LHCN-M2 (cell line): ENCODE measurements around the gene METAP1. TPM values are rescaled to one million over a fixed set of nuclear protein-coding genes. Genes with fewer than 3 reads are reported as not detected.
"Not testable (repeated sequence)": the region's sequence is repeated elsewhere in the genome, so short reads cannot be mapped to it uniquely, and the experiment has no call there.

Experiments used
- DNase-seq: peaks from one replicate; pipeline ENCODE4 v3.0.0-alpha.2; 2012; ENCODE audit warnings: low read depth
- total RNA-seq: library from RNA; depleted of rRNA; stranded (reverse); fragments of >200 nt; gene quantifications from 2 replicates; pipeline ENCODE4 v1.2.3, GENCODE V29; 2014

METAP1 gene
- total RNA-seq, 1 experiment from 2014 or later, result 62.7 TPM

GRCh38 chr4:98997166-98997565, 1.6 kb downstream of the METAP1 start:
- DNase-seq, result no peak

DNA sequence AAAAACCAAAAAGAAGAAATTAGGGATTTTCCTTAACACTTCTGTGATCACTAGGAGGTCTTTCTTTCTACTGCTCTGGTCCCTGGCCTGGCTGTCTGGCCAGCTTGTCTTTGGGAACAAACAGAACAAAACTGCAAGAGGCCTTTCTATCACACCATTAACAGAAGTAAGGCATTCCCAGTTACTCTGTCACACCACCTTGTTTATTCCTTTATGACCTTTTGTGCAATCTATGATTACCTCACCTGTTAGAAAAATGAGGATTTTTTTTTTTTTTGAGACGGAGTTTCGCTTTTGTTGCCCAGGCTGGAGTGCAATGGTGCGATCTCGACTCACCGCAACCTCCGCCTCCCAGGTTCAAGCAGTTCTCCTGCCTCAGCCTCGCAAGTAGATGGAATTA, 3.0 kb downstream of the METAP1 start:
- no peak for DNase-seq

- no peak for DNase-seq
These were observed 6.8 kb downstream of the METAP1 start for GRCh38 chr4:99002279-99002678.

GRCh38 chr4:99008051-99008450, 12.5 kb downstream of the METAP1 start:
- no peak for DNase-seq

DNA sequence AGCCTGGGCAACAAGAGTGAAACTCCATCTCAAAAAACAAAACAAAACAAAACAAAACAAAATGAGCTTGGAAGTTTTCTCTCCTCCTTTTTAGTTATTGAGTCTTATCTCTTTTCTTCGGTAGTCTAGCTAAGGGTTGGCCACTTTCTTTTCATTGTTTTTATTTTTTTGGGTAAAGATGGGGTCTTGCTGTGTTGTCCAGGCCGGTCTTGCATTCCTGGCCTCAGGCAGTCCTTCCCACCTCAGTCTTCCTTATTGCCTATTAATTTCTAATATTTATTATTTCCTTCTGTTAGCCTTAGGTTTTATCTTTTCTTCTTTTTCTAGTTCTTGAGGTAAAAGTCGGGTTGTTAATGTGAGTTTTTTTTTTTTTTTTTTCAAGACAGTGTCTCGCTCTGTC, 16.4 kb downstream of the METAP1 start:
- DNase-seq, result no peak

- DNase-seq, result no peak
These were observed 17.9 kb downstream of the METAP1 start for GRCh38 chr4:99013402-99013843.

- no peak for DNase-seq
These were observed 18.5 kb downstream of the METAP1 start for GRCh38 chr4:99013884-99014523.

GRCh38 chr4:99021386-99021785, 25.9 kb downstream of the METAP1 start:
- no peak for DNase-seq

- DNase-seq, result no peak
These were observed 27.0 kb downstream of the METAP1 start for GRCh38 chr4:99022566-99022965.

DNA sequence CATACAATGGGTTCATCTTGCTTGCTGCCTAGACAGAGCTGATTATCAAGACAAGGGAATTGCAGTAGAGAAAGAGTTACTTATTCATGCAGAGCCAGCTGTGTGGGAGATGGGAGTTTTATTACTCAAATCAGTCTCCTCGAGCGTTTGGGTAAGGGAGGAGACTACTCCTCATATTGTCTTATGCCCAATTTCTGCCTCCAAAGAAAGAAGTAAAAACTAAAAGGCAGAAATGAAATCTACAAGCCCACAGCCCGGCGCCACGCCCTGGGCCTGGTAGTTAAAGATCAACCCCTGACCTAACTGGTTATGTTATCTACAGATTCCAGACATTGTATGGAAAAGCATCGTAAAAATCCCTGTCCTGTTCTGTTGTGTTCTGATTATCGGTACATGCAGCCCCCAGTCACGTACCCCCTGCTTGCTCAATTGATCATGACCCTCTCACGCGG, 28.3 kb downstream of the METAP1 start:
- not testable (repeated sequence) for DNase-seq

DNA sequence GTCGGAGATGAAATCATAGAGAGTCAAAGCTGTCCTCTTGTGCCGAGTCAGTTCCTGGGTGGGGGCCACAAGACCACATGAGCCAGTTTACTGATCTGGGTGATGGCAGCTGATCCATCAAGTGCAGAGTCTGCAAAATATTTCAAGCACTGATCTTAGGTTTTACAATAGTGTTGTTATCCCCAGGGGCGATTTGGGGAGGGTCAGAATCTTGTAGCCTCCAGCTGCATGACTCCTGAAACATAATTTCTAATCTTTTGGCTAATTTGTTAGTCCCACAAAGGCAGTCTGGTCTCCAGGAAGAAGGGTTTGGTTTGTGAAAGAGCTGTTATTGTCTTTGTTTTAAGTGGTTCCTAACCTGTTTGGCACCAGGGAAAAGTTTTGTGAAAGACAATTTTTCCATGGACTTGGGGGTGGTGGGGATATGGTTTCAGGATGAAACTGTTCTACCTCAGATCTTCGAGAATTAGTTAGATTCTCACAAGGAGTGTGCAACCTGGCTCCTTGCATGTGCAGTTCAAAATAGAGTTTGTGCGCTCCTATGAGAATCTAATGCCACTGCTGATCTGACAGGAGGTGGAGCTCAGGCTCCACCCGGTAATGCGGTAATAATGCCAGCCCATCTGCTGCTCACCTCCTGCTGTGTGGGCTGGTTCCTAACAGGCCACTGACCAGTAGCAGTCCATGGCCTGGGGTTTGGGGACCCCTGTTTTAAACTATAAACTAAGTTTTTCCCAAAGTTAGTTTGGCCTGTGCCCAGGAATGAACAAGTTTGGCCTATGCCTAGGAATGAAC, 29.2 kb downstream of the METAP1 start:
- DNase-seq, result no peak

DNA sequence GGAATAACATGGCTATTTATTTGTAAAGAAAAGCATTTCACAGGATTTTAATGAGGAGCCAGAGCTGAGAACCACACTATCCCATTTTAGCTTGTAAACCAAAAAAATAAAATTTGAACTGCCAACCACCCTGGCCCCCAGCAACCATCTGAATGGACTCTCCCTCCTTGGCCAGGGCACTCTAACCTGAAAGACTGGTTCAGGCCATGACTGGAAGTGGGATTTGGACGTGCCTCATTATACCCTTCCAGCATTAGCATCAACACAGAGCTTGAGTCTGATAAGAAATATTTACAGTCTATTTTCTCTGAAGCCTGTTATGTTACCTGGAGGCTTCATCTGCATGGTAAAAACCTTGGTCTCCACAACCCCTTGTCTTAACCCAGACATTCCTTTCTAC, 30.0 kb downstream of the METAP1 start:
- DNase-seq, result no peak

GRCh38 chr4:99027304-99027703, 31.8 kb downstream of the METAP1 start:
- no peak for DNase-seq

DNA sequence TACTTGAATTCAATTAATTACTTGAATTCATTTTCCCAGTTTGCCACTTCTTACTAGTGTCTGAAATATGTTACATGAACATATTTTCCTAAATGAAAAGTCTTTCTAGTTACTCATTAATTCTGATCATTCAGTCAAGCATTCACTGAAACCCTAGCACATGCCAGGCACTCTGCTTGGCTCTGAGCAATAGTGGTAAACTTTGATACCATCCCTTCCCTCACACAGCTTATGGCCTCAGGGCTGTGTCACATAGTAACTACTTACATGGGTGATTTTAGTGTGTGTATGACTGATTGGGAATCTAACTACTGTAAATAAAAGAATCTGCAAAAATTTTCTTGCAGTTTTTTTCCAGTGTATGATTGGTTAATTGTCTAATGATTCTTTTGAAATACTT, 32.7 kb downstream of the METAP1 start:
- DNase-seq, result no peak

GRCh38 chr4:99029018-99029735, 33.7 kb downstream of the METAP1 start:
- no peak for DNase-seq

DNA sequence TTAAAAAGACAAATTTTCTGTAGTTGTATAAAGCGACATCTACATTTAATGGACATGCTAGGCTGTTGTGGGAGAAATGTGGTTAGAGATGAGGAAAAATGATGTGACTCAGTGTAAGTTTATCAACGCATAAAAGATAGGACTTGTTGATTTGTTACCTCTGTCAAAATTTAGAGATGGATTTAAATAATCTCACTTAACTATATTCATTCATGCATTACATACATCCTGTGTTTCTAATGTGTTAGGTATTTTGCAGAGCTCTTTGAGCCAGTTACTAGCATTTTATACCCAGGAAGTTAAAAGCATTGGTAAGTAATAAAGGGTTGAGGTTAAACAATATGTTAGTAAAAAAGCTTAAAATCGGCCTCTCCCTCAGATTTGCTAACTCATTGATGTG, 34.3 kb downstream of the METAP1 start:
- no peak for DNase-seq

GRCh38 chr4:99033956-99034355, 38.4 kb downstream of the METAP1 start:
- DNase-seq, result no peak

DNA sequence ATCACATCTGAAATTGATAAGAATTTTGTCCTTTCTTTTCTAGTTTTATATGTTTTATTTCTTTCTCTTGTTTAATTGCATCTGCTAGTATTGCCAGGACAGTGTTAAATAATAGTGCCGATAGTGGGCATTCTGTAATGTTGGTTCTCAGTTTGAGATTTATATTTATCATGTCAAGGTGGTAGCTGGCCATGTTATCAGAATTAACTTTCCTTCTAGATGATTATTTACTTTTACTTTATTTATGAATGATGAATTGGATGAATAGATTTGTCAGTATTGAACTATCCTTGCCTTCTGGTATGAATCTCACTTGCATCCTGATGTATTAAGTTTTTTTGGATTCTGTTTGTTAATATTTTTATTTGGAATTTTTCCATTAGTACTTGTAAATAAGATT, 42.7 kb downstream of the METAP1 start:
- no peak for DNase-seq

- DNase-seq, result no peak
These were observed 47.8 kb downstream of the METAP1 start for GRCh38 chr4:99043346-99043745.

- DNase-seq, result no peak
These were observed 52.2 kb downstream of the METAP1 start for GRCh38 chr4:99047710-99048109.

DNA sequence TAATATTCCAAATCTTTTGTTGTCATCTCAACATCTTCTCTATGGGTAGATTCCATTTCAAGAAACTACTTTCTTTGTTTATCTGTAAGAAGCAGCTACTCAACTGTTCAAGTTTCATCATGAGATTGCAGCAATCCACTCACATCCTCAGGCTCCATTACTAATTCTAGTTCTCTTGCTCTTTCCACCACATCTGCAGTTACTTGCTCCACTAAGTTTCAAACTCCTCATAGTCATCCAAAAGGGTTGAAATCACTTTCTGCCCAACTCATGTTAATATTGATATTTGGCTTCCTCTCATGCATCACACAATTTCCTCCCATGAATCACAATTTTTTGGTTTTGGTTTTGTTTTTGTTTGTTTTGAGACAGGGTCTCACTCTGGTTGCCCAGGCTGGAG, 57.4 kb downstream of the METAP1 start:
- no peak for DNase-seq

GRCh38 chr4:99054428-99054994, 59.0 kb downstream of the METAP1 start:
- DNase-seq, result no peak
